ENCODE measurements around the gene PPM1D.

DNA sequence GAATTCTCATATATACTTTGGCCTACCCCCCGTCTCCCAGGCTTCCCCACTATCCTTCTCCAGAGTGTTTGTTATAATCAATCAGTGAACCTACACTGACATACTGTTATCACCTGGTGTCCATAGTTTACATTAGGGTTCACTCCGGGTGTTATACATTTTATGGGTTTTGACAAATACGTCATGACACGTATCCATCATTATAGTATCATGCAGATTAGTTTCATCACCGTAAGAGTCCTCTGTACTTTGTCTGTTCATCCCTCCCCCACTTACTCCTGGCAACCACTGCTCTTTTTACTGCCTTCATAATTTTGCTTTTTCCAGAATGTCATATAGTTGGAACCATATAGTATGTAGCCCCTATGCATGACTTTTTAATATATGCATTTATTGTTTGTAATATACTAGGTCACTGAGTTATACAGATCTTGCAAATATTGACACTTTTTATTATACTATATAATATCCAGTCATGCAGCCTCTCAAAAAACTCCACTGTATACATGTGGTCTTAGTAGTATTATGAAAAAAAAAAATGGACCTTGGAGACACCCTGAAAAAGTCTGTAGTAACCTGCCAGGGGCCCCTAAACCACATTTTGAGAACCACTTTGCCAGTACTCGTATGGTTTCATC is 28.4 kb downstream of the PPM1D start:
- TF ChIP-seq, protein P1, sequence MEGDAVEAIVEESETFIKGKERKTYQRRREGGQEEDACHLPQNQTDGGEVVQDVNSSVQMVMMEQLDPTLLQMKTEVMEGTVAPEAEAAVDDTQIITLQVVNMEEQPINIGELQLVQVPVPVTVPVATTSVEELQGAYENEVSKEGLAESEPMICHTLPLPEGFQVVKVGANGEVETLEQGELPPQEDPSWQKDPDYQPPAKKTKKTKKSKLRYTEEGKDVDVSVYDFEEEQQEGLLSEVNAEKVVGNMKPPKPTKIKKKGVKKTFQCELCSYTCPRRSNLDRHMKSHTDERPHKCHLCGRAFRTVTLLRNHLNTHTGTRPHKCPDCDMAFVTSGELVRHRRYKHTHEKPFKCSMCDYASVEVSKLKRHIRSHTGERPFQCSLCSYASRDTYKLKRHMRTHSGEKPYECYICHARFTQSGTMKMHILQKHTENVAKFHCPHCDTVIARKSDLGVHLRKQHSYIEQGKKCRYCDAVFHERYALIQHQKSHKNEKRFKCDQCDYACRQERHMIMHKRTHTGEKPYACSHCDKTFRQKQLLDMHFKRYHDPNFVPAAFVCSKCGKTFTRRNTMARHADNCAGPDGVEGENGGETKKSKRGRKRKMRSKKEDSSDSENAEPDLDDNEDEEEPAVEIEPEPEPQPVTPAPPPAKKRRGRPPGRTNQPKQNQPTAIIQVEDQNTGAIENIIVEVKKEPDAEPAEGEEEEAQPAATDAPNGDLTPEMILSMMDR (IDR thresholded peaks at IDR 0.05) = no peak
- TF ChIP-seq POLR2A (IDR thresholded peaks at IDR 0.05) (no peak), EP300 (IDR thresholded peaks at IDR 0.05) (no peak)
